HepG2 (cell line): ENCODE measurements around the gene RASA4B.
"Not testable (repeated sequence)": the region's sequence is repeated elsewhere in the genome, so short reads cannot be mapped to it uniquely, and the experiment has no call there.

Experiments
- ARID3A ChIP-seq: IDR thresholded peaks from 2 replicates; pipeline ENCODE4 v1.6.1; 2012; ENCODE audit warnings: low read depth, low read length, improper control_type of control experiment
- ARNT ChIP-seq: fragments of 450-650 bp; IDR thresholded peaks from 2 replicates; pipeline ENCODE4 v1.6.1; 2017
- CCAR2 ChIP-seq: fragments of 200-400 bp; formaldehyde crosslinking; optimal IDR thresholded peaks from 2 replicates; pipeline ENCODE3; 2018; ENCODE audit warnings: low read depth, mild to moderate bottlenecking, low read length, moderate library complexity
- FOSL1 ChIP-seq: sonication (generic); formaldehyde crosslinking; IDR thresholded peaks from 2 replicates; pipeline ENCODE4 v1.9.0; 2021; ENCODE audit warnings: missing genetic modification reagents, borderline replicate concordance
- JUN ChIP-seq: sonication (generic); formaldehyde crosslinking; IDR thresholded peaks from 2 replicates; pipeline ENCODE4 v1.4.0; 2020; ENCODE audit warnings: mild to moderate bottlenecking, missing genetic modification reagents
- MAX ChIP-seq: IDR thresholded peaks from 2 replicates; pipeline ENCODE4 v1.6.1; 2012; ENCODE audit warnings: inconsistent platforms
- MEIS1 ChIP-seq: sonication (generic); formaldehyde crosslinking; IDR thresholded peaks from 2 replicates; pipeline ENCODE4 v1.9.0; 2021; ENCODE audit warnings: mild to moderate bottlenecking, missing genetic modification reagents, moderate library complexity, borderline replicate concordance
- POLR2A ChIP-seq, 2 experiments: IDR thresholded peaks; 2 replicates each; pipeline ENCODE4 v1.6.1; 2011; ENCODE audit warnings: low read depth in 2 of 2, low read length in 2 of 2, mild to moderate bottlenecking in 1 of 2, moderate library complexity in 1 of 2; ENCODE audit not compliant: insufficient read depth in 1 of 2
- POLR2AphosphoS5 ChIP-seq: IDR thresholded peaks from 2 replicates; pipeline ENCODE4 v1.6.1; 2012; ENCODE audit warnings: low read depth, low read length
- PRDM4 ChIP-seq: sonication (generic); formaldehyde crosslinking; IDR thresholded peaks from 2 replicates; pipeline ENCODE4 v1.9.0; 2021; ENCODE audit warnings: missing genetic modification reagents, borderline replicate concordance
- ZNF18 ChIP-seq: sonication (generic); formaldehyde crosslinking; IDR thresholded peaks from 2 replicates; pipeline ENCODE4 v1.8.0; 2022; ENCODE audit warnings: mild to moderate bottlenecking, missing genetic modification reagents; ENCODE audit not compliant: insufficient replicate concordance
- ZNF224 ChIP-seq: sonication (generic); formaldehyde crosslinking; IDR thresholded peaks from 2 replicates; pipeline ENCODE4 v1.5.0; 2020; ENCODE audit warnings: mild to moderate bottlenecking, missing genetic modification reagents
- ZNF674 ChIP-seq: sonication (generic); formaldehyde crosslinking; IDR thresholded peaks from 2 replicates; pipeline ENCODE4 v1.5.0; 2020; ENCODE audit warnings: low read depth, mild to moderate bottlenecking, missing genetic modification reagents

- not testable (repeated sequence) for TF ChIP-seq ARID3A; CCAR2; ZNF674 (CRISPR knock-in tag); ZNF18 (CRISPR knock-in tag); MAX; POLR2A (IDR thresholded peaks at IDR 0.05; ENCODE audit: insufficient read depth in 1 of 2, low read depth in 2 of 2, low read length in 2 of 2); ZNF224 (CRISPR knock-in tag); ARNT; MEIS1 (CRISPR knock-in tag); PRDM4 (CRISPR knock-in tag); POLR2AphosphoS5; FOSL1 (CRISPR knock-in tag); JUN
Observed at GRCh38 chr7:102503141-102503540, 14.4 kb downstream of the RASA4B start.
